NCI-H1436 treated with DMSO at 0.1 percent for 48 hours (cell line): ENCODE data around the gene NFE2.
"Not testable (repeated sequence)": the region's sequence is repeated elsewhere in the genome, so short reads cannot be mapped to it uniquely, and the experiment has no call there.

Source experiments
- DNase-seq: peaks from one replicate; lab custom pipeline; 2025; lab: John Stamatoyannopoulos, UW

NFE2 gene

DNA sequence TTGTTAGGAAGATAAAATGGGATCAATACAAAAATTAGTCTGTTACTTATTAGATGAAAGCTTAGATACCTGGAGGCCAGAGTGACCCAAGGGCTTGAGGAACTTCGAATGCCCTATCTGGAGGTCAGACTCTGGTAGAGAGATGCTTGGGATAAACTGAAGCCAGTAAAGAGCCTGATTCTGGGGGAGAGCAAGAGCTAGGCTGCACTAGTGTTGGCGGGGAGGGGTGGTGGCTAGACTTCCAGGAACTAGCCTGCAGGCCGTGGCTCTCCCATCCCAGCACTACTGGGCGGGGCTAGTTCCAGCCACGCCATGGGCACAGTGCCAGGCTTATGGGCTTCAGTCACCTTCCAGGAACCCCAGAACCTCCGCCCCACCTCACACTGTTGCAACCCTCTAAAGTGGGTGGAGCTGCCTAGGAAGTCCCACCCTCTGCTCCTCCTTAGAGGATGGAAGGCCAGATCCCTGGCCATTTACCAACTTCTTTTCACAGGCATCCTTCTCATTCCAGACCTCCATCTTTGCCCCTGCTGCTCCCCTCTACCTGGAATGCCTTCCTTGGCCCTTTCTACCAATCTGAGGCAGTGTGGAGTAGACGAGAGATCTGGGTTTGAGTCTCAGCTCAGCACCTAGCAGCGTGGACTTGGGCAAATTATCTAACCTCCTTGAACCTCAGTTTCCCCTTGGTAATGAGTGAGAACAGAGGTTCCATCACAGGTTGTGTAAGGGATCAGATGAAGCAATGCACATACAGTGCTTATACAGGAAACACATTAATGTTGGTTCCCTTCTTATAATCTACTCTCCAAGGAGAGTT is 6.3 kb upstream of the NFE2 start:
- DNase-seq, result no peak

GRCh38 chr12:54304187-54304810 is 3.5 kb upstream of the NFE2 start:
- no peak for DNase-seq

DNA sequence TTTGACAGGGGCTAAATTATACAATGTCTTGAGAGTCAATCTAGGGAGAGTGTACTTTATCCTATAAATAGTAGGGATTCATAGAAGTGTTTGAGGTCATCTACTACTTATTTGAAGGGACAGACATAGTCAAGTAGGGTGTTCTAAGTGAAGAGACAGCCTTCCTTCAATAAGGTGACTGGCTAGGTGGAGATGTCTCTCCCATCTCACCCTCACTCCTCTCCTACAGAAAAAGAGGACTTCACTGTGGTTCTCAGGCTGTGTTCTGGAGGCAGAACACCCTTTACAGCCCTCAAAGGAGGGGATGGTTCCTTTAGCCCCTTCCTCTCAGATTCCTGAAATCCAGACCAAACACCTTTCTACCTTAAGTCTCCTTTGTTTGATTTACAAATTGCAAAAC is 2.8 kb upstream of the NFE2 start:
- DNase-seq, result no peak

DNA sequence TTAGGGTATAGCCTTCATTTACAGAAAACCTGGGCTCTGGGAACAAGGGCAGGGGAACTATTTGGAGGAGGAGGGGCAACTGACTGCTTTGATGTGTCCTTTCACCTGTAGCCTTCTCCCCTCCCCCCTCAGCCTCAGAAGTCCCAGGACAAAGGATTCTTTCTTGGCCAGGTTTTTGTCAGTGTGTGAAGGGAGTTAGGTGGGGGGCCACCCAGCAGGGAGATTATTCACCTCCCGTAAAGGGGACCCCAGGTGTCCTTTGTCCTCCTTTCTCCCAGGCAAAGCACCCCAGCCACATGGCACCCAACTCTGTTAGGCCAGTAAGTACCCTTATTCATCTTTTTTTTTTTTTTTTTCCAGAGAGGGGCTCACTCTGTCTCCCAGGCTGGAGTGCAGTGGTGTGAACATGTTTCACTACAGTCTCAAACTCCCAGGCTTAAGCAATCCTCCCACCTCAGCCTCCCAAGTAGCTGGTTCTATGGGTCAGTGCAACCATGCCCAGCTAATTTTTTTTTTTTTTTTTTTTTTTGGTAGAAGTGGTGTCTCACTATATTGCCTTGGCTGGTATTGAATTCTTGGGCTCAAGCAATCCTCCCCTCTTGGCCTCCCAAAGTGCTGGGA is 723 bp upstream of the NFE2 start:
- DNase-seq, result no peak

GRCh38 chr12:54300225-54300731 is 537 bp downstream of the NFE2 start:
- DNase-seq, result no peak

DNA sequence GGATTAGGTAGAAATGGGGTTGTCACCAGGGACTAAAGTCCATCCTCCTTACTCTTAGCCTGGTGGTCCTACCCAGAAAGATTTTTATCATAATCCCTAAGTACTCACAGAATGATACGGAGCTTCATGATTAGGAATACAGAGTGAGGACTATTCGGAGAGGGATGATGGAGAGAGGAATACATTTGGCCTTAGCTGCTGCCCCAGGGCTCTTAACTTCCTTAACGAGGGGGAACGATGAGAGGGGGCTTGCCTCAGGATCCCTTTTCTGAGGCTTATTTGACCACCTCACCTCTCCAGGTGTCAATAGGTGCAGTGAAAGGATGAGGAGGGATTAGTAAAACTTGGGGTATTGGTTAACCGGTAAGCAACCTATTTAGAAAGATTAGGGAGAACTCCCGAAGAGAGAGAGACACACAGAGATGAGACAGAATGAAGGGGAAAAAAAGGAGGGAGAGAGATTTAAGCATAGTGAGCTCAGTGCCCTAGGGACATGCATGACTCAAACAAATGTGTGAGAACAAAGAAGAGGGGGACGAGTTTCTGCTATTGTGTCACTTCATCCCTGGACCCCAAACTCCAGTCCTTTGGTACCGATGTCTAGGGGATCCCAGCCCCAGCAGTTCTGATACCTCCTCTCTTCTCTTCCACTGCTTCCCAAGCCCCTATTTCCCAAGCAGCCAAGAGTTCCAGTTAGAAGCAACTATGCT is 1.1 kb downstream of the NFE2 start:
- DNase-seq, result no peak

DNA sequence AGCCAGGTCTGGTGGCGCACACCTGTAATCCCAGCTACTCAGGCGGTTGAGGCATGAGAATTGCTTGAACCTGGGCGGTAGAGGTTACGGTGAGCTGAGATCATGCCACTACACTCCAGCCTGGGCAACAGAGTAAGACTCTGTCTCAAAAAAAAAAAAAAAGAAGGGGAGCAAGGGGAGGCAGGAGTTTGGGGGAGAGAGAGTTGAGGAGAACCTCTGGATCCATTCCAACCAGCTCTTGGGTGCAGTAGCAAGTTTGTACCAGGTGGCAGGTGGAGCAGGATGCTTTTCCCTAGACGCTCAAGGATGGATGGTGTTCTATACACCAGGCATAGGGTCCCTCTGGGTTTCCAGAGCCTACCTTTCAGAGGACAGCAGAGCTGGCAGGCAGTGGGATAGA is 1.9 kb downstream of the NFE2 start:
- DNase-seq, result no peak

DNA sequence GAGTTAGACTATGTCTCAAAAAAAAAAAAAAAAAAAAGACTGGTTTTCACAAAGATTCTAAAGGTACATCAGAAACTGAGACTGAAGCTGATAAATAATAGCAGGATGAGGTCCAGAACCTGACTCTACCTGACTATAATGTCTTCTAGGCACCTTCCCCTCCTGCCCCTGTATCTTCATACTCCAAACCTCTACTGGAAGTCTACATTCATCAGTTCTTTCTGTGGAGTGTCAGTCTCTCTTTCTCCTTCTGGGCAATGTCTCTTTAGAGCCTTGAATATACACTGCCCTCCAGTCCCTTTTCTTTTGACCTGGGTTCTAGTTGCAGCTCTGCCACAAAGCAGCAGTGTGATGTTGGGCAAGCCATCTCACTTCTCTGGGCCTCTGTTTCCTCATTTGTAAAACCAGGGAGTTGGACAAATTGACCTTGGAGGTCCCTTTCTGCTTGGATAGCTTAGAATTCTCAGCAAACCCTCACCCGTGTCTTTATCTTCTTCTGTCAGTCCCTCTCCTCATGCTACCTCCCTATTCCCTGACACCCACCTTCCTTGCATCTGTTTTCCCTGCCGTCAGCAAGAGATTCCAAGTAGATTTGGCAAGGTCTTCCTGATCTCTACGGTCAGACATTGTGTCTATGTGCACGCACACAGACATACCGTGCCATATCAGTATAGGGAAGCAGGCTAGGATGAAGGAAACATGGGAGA is 4.3 kb downstream of the NFE2 start:
- no peak for DNase-seq

GRCh38 chr12:54294953-54295566 is 5.8 kb downstream of the NFE2 start:
- no peak for DNase-seq

GRCh38 chr12:54294152-54294952 is 6.5 kb downstream of the NFE2 start:
- no peak for DNase-seq

DNA sequence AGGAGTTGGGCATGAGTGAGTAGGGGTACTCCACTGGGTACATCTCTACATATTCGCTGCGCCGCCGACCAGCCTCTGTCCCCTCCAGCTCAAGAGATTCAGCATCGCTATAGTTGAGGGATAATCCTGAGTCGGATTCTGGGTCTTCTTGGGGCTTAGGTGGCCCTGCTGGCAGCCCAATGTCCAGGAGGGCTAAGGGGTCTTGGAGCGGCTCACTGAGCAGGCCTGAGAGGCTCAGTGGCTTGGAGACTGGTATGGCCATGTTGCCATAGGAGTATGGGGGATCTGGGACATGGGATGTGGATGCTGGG is 7.9 kb downstream of the NFE2 start:
- no peak for DNase-seq

GRCh38 chr12:54292083-54292930 is 8.5 kb downstream of the NFE2 start:
- DNase-seq, result no peak

GRCh38 chr12:54287261-54288157 is 13.3 kb downstream of the NFE2 start:
- DNase-seq, result no peak

- no peak for DNase-seq
Observed at GRCh38 chr12:54286042-54287030, 14.5 kb downstream of the NFE2 start.

DNA sequence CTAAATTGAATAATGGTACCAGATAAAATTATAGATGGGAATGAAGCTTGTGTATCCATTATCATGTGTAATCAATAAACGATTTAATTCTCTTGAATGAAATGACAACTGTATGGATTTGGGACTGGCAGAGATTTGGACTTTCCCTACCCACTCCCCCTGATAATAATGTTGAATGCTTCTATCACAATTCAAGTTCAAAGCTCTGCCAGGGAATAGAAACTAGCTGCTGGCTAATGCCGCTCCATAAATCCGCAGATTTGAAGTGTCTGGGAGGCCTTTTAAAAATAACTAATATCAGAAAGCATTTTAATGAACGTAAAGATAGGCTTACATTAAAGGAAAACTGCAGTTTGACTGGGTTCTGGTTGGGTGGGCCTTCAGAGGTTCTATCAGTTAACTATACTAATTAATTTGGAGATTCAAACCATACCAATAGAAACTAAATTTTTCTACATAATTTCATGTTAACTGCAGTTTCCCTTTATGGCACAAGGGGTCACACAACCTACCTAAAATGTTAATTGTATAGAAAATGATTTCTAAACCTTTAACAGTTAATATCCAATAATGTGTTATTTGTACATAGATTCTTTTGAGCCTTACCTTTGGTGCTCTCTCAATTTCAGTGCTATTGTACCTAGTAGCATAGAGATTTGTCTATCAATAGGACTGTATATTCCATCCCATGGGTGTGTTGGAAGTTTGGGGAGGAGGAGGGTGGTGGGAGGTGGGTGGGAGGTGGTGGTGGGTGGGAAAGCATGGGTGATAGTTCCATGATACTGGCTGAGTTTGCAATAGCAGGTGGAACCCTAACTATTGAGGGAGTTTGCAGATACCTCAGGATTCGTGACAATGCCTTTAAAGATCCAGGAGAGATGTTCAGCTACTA is 15.4 kb downstream of the NFE2 start:
- no peak for DNase-seq

GRCh38 chr12:54284070-54284780 is 16.6 kb downstream of the NFE2 start:
- DNase-seq, result not testable (repeated sequence)
